Measurements from ENCODE around the gene GPATCH1. TPM values are rescaled to one million over a fixed set of nuclear protein-coding genes. Genes with fewer than 3 reads are reported as not detected.
"Not testable (repeated sequence)": the region's sequence is repeated elsewhere in the genome, so short reads cannot be mapped to it uniquely, and the experiment has no call there.

Gene GPATCH1
- total RNA-seq, 1 experiment from 2014 or later, result 34.7 TPM

DNA sequence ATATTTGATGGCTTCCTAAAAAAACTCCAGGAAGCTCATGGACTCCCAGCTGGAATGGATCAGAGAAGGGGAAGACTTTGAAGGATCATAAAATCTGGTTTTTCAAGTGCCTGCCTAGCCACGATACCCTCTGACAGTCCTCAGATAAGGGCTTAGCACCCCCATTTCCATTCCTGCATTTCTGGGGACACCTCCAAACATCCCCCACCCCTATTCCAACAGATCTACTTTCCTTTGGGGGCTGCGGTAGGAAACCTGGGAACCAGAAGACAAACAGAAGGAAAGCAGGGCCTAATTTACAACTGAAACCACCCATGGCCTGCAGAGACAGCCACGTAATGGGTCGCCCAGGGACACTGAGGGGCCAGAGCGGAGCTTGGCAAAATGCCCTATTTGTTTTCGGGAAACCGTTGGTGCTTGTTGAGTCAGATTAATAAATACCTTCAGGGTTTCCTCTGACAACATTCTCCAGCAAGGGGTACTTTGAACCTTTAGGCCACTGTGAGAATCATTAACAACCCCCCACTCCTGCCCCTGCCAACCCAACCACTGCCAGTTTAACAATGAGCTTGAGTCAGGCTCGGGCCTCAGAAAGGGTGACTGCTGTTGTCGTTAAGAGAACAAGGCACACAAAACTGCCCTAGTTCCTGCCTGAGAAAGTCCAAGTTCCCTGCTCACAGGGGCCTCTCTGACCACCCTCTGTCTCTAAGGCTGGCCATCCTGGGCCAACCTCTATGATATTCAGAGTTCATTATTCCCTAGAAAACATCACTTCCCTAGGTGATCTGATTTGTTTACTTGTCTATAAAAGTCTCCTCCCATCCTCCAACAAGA is 39.8 kb upstream of the GPATCH1 start:
- in situ Hi-C loops (cut with HindIII; ENCODE audit: low pct_unique_long_range_greater_than_20kb, low sequenced_read_pairs), result no loop called here
- TSS peak; percentile 68 for BruUV-seq (replicated peaks)
- peak; percentile 91 for TF ChIP-seq POLR2AphosphoS5 (IDR thresholded peaks at IDR 0.05; ENCODE audit: low read depth, low read length)
- peak; percentile 80; the same call in 1 of the 2 replicates for TF ChIP-seq SIN3A (IDR thresholded peaks at IDR 0.05; ENCODE audit: borderline replicate concordance, insufficient read depth, low read depth, low read length)
- TF ChIP-seq TCF7L2 (IDR thresholded peaks at IDR 0.05; ENCODE audit: low read depth, low read length), result peak; percentile 94
- TF ChIP-seq, protein P1, sequence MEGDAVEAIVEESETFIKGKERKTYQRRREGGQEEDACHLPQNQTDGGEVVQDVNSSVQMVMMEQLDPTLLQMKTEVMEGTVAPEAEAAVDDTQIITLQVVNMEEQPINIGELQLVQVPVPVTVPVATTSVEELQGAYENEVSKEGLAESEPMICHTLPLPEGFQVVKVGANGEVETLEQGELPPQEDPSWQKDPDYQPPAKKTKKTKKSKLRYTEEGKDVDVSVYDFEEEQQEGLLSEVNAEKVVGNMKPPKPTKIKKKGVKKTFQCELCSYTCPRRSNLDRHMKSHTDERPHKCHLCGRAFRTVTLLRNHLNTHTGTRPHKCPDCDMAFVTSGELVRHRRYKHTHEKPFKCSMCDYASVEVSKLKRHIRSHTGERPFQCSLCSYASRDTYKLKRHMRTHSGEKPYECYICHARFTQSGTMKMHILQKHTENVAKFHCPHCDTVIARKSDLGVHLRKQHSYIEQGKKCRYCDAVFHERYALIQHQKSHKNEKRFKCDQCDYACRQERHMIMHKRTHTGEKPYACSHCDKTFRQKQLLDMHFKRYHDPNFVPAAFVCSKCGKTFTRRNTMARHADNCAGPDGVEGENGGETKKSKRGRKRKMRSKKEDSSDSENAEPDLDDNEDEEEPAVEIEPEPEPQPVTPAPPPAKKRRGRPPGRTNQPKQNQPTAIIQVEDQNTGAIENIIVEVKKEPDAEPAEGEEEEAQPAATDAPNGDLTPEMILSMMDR (IDR thresholded peaks at IDR 0.05), result no peak
- TF ChIP-seq, protein P2, sequence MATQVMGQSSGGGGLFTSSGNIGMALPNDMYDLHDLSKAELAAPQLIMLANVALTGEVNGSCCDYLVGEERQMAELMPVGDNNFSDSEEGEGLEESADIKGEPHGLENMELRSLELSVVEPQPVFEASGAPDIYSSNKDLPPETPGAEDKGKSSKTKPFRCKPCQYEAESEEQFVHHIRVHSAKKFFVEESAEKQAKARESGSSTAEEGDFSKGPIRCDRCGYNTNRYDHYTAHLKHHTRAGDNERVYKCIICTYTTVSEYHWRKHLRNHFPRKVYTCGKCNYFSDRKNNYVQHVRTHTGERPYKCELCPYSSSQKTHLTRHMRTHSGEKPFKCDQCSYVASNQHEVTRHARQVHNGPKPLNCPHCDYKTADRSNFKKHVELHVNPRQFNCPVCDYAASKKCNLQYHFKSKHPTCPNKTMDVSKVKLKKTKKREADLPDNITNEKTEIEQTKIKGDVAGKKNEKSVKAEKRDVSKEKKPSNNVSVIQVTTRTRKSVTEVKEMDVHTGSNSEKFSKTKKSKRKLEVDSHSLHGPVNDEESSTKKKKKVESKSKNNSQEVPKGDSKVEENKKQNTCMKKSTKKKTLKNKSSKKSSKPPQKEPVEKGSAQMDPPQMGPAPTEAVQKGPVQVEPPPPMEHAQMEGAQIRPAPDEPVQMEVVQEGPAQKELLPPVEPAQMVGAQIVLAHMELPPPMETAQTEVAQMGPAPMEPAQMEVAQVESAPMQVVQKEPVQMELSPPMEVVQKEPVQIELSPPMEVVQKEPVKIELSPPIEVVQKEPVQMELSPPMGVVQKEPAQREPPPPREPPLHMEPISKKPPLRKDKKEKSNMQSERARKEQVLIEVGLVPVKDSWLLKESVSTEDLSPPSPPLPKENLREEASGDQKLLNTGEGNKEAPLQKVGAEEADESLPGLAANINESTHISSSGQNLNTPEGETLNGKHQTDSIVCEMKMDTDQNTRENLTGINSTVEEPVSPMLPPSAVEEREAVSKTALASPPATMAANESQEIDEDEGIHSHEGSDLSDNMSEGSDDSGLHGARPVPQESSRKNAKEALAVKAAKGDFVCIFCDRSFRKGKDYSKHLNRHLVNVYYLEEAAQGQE (IDR thresholded peaks at IDR 0.05; ENCODE audit: insufficient read depth in 1 of 2, low read depth in 2 of 2, low read length in 1 of 2), result no peak
- H3K9me3 ChIP-seq (ENCODE audit: control insufficient read depth, insufficient read depth, low read depth, low read length), result no peaks in the 10 kb centered on the region
- H3K27me3 ChIP-seq (ENCODE audit: control insufficient read depth, insufficient read depth, low read length), result no peaks in the 10 kb centered on the region
- H3K4me1 ChIP-seq (ENCODE audit: control insufficient read depth, insufficient read depth, low read length), result peaks cover 61% of the 10 kb centered on the region
- POLR2A ChIA-PET, result interaction anchor here (0.5 to 0.9 kb wide), 3 partner anchors 16 to 88 kb away, joined by 4 to 10 read pairs (median 9); no protein-coding TSS in a partner anchor
- peak overlapping the region in 1 of 2 experiments; percentile 23; a peak in 2 of 4 replicates for H3K4me3 ChIP-seq (ENCODE audit: low read depth in 2 of 2, low read length in 2 of 2)
- intact Hi-C loops (cut with micrococcal nuclease; ENCODE audit: unreplicated experiment), result no loop called here
- peak; percentile 90 for ATAC-seq
- H3K36me3 ChIP-seq (ENCODE audit: control insufficient read depth, insufficient read depth, low read length), result no peaks in the 10 kb centered on the region; the same call in 1 of the 2 replicates
- CTCF ChIA-PET, result interaction anchor here (0.6 kb wide), 1 partner anchor 16 kb away, joined by 5 read pairs; no protein-coding TSS in a partner anchor
- peak overlapping the region; percentile 96 for H3K27ac ChIP-seq (ENCODE audit: low read length)
- peak; percentile 82 for DNase-seq (ENCODE audit: low read depth, low spot score)

DNA sequence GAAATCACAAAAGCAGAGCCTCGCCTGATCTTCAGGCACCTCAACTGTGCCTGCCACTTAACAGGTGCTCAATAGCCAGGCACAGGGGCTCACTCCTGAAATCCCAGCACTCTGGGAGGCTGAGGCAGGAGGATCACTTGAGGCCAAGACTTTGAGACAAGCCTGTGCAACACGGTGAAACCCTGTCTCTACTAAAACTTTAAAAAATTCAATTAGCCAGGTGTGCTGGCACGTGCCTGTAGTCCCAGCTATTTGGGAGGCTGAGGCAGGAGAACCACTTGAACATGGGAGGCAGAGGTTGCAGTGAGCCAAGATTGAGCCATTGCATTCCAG is 39.2 kb upstream of the GPATCH1 start:
- ChIA-PET POLR2A (interaction anchor here (0.5 to 0.9 kb wide), 3 partner anchors 15 to 89 kb away, joined by 4 to 10 read pairs (median 9); no protein-coding TSS in a partner anchor), CTCF (interaction anchor here (0.6 kb wide), 1 partner anchor 15 kb away, joined by 5 read pairs; no protein-coding TSS in a partner anchor)
- Histone ChIP-seq H3K4me3 (ENCODE audit: low read depth in 2 of 2, low read length in 2 of 2) (peak overlapping the region in 1 of 2 experiments; percentile 23; a peak in 2 of 4 replicates), H3K4me1 (ENCODE audit: control insufficient read depth, insufficient read depth, low read length) (peaks cover 64% of the 10 kb centered on the region), H3K27ac (ENCODE audit: low read length) (peak overlapping the region; percentile 96)
- H3K9me3 ChIP-seq (ENCODE audit: control insufficient read depth, insufficient read depth, low read depth, low read length); H3K36me3 ChIP-seq (ENCODE audit: control insufficient read depth, insufficient read depth, low read length); DNase-seq (ENCODE audit: low read depth, low spot score); H3K27me3 ChIP-seq (ENCODE audit: control insufficient read depth, insufficient read depth, low read length); in situ Hi-C loops (cut with HindIII; ENCODE audit: low pct_unique_long_range_greater_than_20kb, low sequenced_read_pairs); BruUV-seq (replicated peaks); intact Hi-C loops (cut with micrococcal nuclease; ENCODE audit: unreplicated experiment): not testable (repeated sequence)
- peak; percentile 46 for ATAC-seq
